ACC112 (cell line): Measurements from ENCODE around the gene MIB2.

Source experiments
- H2AFZ ChIP-seq: fragments of 200-600 bp; sonication (generic); one replicate; pipeline ENCODE4 v1.6.0; 2017; ENCODE audit warnings: antibody characterized with exemption, low read length; ENCODE audit not compliant: unreplicated experiment
- H3K27ac ChIP-seq: fragments of 200-600 bp; sonication (generic); 2 replicates; pipeline ENCODE4 v1.5.1; 2014; ENCODE audit warnings: low read depth, mild to moderate bottlenecking, antibody characterized with exemption, low read length, moderate library complexity
- H3K27me3 ChIP-seq: fragments of 200-600 bp; sonication (generic); 2 replicates; pipeline ENCODE4 v1.6.1; 2014; ENCODE audit warnings: mild to moderate bottlenecking, antibody characterized with exemption, low read length, moderate library complexity, mixed read lengths; ENCODE audit not compliant: insufficient read depth
- H3K36me3 ChIP-seq: fragments of 200-600 bp; sonication (generic); 2 replicates; pipeline ENCODE4 v1.6.1; 2016; ENCODE audit warnings: mild to moderate bottlenecking, antibody characterized with exemption, low read length, moderate library complexity, mixed read lengths; ENCODE audit not compliant: insufficient read depth
- H3K4me1 ChIP-seq: fragments of 200-600 bp; sonication (generic); one replicate; pipeline ENCODE4 v1.6.1; 2016; ENCODE audit warnings: low read length, mixed read lengths; ENCODE audit not compliant: insufficient read depth, unreplicated experiment, control insufficient read depth
- H3K4me3 ChIP-seq: fragments of 200-600 bp; sonication (generic); 2 replicates; pipeline ENCODE4 v1.5.1; 2014; ENCODE audit warnings: mild to moderate bottlenecking, low read depth, low read length
- H3K79me2 ChIP-seq: fragments of 200-600 bp; sonication (generic); one replicate; pipeline ENCODE4 v1.6.0; 2016; ENCODE audit warnings: low read length; ENCODE audit not compliant: control insufficient read depth, unreplicated experiment, insufficient read depth

Gene MIB2

DNA sequence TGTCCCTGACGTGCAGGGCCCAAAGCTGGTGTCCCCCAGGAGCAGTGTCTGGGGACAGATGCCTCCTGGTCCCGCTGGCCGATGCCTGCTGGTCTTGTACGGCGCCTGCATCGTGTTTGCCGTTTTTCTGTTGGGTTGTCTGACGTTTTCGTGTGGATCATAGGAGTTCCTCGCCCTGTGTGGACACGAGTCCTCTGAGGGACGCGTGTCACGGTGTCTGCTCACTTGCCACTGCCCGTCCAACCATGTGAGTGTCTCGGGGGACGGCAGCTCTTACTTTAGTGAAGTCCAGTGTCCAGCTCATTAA lies 7.4 kb downstream of the MIB2 start:
- Histone ChIP-seq H3K79me2 (no peaks in the 10 kb centered on the region), H3K36me3 (no peaks in the 10 kb centered on the region), H3K27me3 (no peaks in the 10 kb centered on the region), H2AFZ (no peak overlapping the region), H3K27ac (no peak overlapping the region), H3K4me3 (no peak overlapping the region), H3K4me1 (no peaks in the 10 kb centered on the region)

GRCh38 chr1:1623181-1623630 lies 7.9 kb downstream of the MIB2 start:
- Histone ChIP-seq H2AFZ (no peak overlapping the region), H3K36me3 (no peaks in the 10 kb centered on the region), H3K4me3 (no peak overlapping the region), H3K79me2 (no peaks in the 10 kb centered on the region), H3K4me1 (no peaks in the 10 kb centered on the region), H3K27me3 (no peaks in the 10 kb centered on the region), H3K27ac (no peak overlapping the region)

DNA sequence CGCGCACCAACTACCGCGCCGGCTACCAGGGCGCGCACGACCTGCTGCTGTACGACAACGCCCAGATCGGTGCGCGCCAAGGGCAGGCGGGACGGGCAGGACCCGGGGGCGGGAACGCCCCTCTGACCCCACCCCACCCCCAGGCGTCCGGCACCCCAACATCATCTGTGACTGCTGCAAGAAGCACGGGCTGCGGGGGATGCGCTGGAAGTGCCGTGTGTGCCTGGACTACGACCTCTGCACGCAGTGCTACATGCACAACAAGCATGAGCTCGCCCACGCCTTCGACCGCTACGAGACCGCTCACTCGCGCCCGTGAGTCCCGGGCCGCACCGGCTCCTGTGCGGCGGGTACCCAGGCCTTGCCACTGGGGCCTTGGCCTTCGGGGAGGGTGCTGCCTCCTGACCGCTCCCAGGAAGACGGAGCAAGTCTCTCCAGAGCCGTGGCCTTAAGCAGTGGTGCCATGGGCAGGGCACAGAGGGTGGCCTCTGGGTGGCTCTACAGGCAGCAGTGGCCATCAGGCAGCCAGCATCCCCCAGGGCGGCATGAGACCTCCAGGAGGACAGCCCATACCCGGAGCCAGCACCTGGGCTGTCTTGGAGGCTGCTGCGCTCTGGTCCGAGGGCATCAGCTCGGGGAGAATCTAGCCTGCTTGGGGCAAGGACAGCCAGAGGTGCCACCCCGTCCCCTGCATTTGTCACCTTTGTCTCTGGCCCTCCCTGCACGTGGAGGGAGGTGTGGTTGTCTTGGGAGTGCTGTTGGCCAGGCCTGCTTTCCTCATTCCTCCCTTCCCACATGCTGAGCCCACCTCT lies 8.5 kb downstream of the MIB2 start:
- H3K79me2 ChIP-seq: no peaks in the 10 kb centered on the region
- no peaks in the 10 kb centered on the region for H3K36me3 ChIP-seq
- H3K4me1 ChIP-seq: no peaks in the 10 kb centered on the region
- no peak overlapping the region for H2AFZ ChIP-seq
- no peak overlapping the region for H3K27ac ChIP-seq
- H3K4me3 ChIP-seq: no peak overlapping the region
- H3K27me3 ChIP-seq: no peaks in the 10 kb centered on the region

- Histone ChIP-seq H3K36me3 (no peaks in the 10 kb centered on the region), H3K4me3 (no peak overlapping the region), H2AFZ (no peak overlapping the region), H3K27ac (no peak overlapping the region), H3K27me3 (no peaks in the 10 kb centered on the region), H3K4me1 (no peaks in the 10 kb centered on the region), H3K79me2 (no peaks in the 10 kb centered on the region)
Observed at GRCh38 chr1:1624443-1625403, 9.4 kb downstream of the MIB2 start.

DNA sequence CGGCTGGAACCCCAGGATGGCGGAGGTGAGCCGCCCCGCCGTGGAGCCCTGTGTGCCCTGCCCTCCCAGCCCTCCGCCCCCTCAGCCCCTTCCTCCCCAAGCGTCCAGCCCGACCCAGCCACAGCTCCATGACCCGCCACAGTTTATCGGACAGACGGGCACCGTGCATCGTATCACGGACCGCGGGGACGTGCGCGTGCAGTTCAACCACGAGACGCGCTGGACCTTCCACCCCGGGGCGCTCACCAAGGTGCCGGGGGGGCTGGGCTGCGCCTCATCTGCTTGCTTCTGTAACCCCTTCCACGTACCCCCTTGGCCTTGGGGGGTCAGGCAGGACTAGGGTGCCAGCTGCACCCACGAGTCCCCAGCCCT lies 10.1 kb downstream of the MIB2 start:
- H3K27ac ChIP-seq: no peak overlapping the region
- H3K4me1 ChIP-seq: no peaks in the 10 kb centered on the region
- H2AFZ ChIP-seq: no peak overlapping the region

DNA sequence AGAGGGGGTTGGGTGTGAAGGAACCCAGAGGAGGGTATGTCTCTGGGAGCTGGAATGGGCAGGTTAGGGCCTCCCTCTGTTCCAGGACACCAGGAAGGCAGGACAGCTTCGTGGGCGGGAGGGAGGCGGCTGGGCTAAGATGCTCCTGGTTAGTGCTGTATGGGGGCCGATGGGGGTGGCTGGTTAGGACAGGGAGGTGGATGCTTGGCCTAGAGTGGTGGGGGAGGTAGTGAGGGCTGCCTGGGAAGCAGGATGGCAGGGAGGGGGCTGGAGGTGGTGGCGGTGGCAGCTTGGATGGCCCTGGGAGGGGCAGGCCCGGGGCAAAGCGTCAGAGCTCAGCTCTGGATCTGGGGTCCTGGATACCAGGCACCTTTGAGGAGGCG lies 10.5 kb downstream of the MIB2 start:
- Histone ChIP-seq H2AFZ (no peak overlapping the region), H3K27ac (no peak overlapping the region), H3K4me3 (no peak overlapping the region), H3K36me3 (no peaks in the 10 kb centered on the region), H3K4me1 (no peaks in the 10 kb centered on the region), H3K27me3 (no peaks in the 10 kb centered on the region), H3K79me2 (no peaks in the 10 kb centered on the region)

More for the DNA sequence above, 10.1 kb downstream of the MIB2 start:
- no peaks in the 10 kb centered on the region for H3K36me3 ChIP-seq
- no peak overlapping the region for H3K4me3 ChIP-seq
- H3K79me2 ChIP-seq: no peaks in the 10 kb centered on the region
- no peaks in the 10 kb centered on the region for H3K27me3 ChIP-seq

- Histone ChIP-seq H3K79me2 (no peaks in the 10 kb centered on the region), H3K36me3 (no peaks in the 10 kb centered on the region), H3K4me1 (no peaks in the 10 kb centered on the region), H3K27ac (no peak overlapping the region), H3K4me3 (no peak overlapping the region), H3K27me3 (no peaks in the 10 kb centered on the region), H2AFZ (no peak overlapping the region)
Observed at GRCh38 chr1:1626207-1627141, 11.2 kb downstream of the MIB2 start.

GRCh38 chr1:1627261-1627828 lies 12.0 kb downstream of the MIB2 start:
- Histone ChIP-seq H3K4me3 (no peak overlapping the region), H2AFZ (no peak overlapping the region), H3K27me3 (peaks cover 7% of the 10 kb centered on the region; the same call in 1 of the 2 replicates), H3K27ac (no peak overlapping the region), H3K79me2 (no peaks in the 10 kb centered on the region), H3K4me1 (no peaks in the 10 kb centered on the region), H3K36me3 (no peaks in the 10 kb centered on the region)

GRCh38 chr1:1627829-1628753 lies 12.8 kb downstream of the MIB2 start:
- no peaks in the 10 kb centered on the region for H3K36me3 ChIP-seq
- no peak overlapping the region for H3K4me3 ChIP-seq
- H3K4me1 ChIP-seq: no peaks in the 10 kb centered on the region
- H2AFZ ChIP-seq: no peak overlapping the region
- H3K79me2 ChIP-seq: no peaks in the 10 kb centered on the region
- no peak overlapping the region for H3K27ac ChIP-seq
- H3K27me3 ChIP-seq: peaks cover 7% of the 10 kb centered on the region; the same call in 1 of the 2 replicates
